NCI-H2227 (cell line): Measurements from ENCODE around the gene NOTCH1.

Experiments used
- DNase-seq: peaks from one replicate; lab custom pipeline; 2025; ENCODE audit not compliant: unreplicated experiment; lab: John Stamatoyannopoulos, UW

Gene NOTCH1

DNA sequence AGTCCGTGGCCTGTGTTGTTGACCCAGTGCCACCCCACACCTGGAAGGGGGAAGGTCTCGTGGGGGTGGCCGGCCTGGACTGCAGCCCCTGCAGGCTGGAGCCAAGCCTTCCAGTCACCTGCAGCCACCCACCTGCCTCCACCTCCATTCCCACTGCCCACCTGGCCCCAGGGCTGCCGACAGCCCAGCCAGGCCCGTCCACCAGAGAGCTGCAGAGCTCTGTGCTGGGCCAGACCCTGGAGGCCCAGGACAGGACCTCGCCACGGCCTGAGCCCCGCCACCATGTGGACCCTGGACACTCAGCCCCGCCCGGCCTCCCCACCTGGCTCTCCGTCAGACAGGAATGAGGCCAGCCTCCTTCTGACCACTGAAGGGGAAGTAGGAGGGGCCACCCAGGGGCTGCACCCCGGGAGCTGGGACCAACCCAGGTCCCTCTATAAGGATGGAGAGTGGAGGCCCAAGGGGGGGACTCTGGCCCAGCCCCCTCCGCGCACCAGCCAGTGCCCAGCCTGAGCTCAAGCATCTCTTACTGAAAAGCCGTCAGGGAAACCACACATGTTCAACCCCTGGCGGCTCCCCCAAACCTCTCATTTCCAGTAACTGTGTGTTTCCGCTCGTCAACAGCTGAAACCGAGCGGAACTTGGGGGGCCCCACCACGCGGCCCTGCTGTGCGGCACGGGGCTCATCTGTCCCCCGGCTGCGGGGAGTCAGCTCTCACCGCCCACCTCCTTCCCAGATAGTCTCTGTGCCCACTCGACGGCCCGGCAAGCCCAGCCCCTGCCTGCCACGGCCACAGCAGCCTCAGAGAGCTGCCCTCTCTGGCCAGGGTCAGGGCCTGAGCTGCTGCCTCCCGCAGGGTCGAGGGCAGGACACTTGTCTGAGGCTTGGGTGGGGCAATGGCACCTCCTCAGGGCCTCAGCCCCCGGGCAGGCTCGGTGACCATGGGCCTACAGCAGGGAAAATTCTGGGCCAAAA, 12.8 kb downstream of the NOTCH1 start:
- DNase-seq: no peak

DNA sequence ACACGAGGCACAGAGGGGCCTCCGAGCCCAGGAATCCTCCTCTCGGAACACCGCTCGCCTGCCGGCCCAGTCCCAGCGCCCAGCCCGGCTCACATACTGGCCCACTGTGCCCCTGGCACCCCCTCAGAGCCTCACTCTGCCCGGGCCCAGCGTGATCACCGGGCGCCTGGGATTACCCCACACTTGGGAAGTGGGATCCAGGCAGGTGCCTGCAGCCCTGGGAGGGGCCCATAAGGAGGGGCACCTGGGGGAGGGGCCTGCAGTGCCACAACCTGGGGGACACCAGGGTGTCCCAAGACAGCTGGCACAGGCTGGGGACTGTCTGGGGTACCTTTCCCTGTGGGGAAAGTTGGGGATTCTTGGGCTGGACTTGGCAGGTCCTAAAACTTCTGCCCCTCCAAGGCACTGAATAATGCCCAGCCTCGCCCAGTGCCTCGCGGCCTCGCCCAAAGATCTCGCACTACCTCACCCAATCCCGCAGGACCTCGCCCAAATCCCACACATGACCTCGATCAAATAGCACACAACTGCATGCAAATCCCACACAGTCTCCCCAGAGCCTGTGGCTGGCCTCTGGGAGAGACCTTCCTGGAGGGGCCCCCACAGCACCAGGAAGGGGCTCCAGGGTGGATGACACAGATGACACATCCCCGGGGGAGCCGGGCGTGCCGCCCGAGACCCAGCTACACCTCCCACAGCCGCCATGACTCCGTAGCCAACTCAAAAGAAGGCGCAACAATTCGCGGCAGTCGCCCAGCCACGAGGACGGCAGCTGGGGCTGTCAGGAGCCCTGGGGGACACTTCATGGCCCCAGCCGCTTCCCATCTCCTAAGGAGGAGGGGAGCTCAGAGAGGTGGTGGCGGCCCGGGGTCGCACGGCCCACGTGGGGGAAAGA, 13.7 kb downstream of the NOTCH1 start:
- DNase-seq: no peak

DNA sequence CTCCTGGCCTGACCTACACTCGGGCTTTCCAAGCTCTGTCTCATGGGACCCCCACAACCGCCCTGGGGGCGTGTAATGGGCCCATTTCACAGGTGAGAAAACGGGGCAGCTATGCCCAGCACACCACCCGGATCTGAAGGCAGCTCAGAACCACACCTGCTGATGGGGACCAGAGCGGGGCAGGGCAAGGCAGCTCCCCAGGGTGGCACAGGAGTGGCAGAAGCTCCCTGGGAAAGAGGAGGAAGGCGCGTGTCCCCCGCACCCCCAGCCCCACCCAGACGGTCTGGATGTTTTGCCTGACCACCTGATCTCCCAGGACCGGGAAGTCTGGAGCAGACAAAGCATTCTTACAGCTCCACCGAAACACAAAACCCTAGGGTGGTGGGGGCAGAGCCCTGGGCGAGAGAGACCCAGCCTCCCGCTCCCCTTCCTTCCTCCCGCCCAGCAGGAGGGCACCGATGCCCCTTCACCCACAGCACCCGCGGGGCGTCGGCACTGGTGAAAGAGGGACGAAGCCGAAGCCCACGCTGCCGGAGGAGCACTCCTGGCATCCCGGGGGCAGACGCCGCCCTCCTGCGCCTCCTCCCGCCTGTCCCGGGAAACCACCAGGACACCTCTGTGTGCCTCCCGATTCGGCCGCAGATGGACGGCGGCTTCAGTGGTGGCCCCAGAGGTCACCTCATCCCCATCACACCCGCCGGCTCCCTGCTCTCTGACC, 14.5 kb downstream of the NOTCH1 start:
- no peak for DNase-seq

DNA sequence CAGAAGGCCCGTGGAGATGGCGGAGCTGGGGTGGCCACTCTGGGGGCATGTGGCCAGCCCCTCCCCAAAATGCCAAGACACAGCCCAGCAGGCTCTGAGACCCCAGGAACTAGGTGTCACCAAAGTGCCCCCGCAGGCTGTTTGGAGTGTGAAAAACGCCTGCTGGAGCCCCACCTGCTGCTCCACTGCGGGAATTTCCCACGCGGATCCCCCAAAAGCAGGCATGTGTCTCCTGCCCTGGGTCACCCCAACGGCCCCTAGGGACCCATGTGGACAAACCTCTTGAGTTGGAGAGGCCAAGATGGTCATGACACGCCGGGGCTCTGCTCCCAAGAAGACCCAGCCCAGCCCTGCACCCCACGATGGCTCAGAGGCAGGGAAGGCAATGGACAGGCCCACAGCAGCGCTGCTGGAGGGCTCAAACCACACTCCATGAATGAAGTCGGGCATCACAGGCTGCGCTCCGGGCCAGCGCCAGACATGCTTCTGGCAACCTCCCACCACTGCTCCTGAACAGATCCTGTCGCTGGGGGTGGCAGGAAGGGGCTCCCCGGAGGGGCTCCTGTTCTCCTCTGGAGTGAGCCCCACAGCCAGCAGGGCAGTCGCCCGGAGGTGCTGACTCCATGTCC, 15.3 kb downstream of the NOTCH1 start:
- DNase-seq: no peak

DNA sequence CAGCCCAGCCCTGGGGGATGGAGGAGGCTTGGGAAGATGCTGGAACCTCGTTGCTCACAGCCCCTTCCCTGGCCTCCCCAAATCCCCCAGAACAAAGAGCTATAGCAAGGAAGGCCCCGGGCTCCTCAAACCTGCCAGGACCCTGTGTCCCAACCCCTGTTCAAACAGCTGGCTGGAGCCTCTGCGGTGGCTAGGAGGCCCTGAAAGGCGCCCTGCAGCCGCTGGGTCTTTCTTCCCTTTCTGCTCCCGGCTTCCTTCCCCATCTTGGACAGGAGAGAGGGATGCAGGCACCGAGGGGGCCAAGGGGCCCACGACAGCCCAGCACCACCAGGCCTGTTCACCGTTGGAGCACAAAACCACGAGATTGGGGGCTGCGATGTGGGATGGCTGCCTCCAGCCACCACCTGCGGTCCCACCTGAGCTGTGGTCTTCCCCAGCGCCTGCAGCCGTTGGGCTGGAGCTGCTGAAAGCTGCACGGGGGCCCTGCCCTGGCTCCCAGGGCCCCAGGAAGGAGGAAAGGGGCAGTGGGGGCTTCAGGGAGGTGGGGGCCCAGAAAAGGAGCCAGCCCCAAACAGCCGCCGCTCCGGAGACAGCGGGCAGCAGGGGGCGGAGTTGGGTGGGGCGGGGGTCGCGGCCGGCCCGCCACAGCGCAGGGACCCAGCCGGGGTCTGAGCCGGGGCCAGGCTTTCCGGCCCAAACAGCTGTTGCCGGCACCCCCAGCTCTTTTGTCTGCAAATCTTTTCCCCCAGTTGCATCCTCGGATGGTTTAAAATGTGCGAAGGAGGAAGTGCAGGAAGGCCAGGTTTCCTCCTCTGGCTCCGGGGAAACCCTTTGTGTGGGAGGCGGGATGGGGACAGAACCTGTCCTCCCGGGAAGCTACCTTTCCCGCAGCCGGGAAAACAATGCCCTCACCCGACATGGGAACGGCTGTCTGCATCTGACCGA, 16.1 kb downstream of the NOTCH1 start:
- DNase-seq: no peak

DNA sequence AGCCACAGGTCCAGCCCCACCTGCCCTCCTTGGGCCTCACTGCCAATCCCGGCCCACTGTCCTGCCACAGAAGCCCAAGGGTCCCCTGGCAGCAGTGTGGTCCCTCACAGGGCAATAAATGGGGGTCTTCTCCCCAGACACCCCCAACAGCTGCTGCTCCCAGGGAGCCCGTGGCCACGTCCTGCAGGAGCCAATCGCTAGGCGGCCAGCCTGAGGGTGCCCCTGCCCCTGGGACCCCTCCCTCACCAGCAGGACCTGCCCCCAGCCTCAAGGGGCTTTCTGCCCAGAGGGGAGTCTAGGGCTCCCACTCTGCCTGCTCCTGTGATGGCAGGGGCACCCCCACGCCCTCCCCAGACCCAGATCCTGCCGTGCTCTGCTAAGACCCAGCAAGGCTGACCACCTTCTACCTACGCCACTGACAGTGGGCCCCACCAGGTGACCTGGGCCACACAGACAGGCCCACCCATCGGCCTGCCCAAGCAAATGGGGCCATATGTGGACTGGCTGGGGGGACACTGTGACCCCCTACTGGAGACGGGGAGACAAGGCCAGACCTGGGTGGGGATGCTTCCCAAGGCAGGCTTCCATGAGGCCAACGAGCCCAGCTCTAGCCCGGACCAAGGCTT, 17.0 kb downstream of the NOTCH1 start:
- DNase-seq: no peak

DNA sequence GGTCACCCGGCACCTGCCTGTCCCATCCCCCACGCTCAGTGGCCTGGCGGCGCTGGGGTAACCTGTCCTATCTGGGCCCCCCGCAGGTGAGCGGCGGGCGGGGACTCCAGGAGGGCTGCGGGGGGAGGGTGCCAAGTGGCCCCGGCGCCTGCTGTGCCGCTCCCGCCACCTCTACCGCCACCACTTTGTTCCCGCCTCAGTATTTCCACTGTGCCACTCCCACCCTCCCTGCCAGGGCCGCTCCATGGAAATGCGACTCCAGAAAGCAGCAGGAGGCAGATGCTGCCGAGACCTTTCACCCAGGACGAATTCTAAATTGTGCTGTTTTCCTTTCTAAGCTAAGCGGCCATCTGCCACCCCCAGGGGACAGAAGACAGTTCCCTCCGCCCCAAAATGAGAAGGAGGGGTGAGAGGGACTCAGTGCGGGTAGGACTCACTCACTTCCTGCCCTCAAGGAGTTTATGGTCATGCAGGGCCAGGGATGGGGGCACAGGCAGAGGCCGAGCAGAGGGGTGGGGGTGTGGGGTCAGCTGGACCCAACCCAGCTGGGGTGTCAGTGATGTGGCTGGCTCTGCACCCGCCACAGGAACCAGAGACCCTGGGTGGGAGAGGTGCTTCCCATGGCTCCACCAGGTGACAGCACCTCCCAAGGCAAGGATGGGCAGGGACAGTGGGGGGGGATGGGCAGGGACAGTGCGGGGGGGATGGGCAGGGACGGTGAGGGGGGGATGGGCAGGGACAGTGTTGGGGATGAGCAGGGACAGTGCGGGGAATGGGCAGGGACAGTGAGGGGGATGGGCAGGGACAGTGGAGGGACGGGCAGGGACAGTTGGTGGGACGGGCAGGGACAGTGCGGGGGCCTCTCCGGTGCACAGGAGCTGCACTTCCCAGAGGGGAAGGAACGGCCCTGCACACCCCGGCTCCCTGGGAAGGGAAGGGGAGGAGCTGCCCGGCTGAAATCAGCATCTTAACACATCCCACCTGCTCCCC, 17.8 kb downstream of the NOTCH1 start:
- DNase-seq: peak; percentile 74

DNA sequence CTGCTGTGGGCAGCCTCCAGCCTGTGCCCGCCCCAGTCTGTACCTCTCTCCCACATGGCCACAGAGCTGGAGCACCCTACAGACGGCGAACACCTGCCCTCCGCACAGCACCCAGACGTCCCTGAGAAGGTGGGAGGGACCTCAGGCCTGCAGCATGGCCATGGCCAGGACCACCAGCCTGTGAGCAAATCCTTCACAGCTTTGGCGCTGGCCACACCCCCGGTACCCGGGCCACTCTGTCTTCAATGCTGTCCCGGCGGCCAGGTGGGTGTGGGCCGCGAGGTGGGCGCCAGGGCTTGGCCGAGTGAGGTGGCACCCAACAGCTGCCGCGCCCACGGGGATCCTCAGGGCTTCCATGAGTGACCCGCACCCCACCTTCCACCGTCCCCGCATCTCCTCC, 18.7 kb downstream of the NOTCH1 start:
- DNase-seq: no peak

DNA sequence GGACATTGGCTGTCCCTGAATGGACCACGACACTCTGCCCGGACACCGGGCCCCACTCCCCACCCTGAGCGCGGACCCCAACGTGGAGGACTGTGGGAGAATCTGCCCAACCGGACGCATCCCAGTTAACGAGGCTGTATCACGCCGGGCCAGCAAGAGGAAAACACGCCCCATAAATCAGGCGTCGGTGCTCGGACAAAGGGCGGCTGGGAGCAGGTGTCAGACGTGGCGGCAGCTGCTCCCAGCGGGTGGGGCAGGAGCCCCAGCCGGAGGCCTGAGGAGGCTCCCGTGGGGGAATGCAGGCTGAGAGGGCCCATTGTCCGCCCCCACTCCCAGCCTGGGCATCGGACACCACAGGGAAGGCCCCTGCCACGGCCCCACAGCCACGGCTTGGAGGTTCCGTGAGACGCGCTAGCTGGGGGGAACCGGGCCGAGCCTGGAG, 19.2 kb downstream of the NOTCH1 start:
- DNase-seq: peak; percentile 50

DNA sequence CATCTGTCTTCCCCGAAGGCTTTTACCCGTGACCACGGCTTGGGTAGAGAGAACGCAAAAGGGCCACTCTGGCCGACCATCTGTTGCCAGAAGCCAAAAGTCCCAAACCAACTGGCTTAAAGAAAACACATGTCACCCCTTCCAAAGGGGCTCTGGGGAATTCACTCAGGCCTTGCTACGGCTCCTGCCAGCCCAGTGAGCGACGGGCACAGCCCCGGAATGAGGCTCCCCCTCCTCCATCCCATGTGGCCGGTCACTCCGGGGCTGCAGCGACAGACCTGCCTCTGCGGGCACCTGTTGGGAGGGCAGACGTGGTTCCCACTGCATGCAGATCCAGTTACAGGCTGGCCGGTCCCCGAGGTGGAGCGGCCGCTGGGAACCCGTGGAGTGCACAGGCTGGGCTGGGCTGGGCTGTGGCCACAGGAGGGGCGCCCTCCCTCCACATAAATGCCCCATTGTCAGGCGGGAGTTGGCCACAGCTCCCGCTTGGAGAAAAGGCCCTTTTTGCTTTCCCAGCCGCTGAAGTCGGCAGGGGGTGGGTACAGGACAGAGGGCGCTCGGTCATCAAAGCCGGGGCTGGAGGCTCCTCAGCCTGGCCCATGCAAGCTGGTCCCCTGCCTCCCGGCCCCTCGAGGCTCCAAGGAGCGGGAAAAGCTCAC, 19.9 kb downstream of the NOTCH1 start:
- DNase-seq: peak; percentile 14

DNA sequence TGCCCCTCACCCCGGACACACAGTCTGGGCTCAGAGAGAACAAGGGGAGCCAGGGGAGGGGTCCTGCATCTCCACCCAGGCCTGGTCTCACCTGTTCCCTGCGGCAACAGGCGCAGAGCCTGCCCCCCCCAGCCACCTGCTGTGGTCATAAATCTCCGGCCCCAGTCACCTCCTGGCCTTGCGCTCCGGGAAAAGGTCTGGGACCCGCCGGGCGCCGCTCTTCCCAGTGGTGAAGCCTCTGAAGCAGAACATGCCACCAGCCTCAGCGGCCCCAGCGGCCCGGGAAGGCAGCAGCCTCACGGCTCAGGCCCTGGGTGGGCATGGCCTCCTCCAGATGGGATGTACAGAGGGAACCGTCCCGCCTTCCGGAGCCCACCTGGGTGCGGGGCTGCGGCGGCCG, 20.6 kb downstream of the NOTCH1 start:
- DNase-seq: no peak

DNA sequence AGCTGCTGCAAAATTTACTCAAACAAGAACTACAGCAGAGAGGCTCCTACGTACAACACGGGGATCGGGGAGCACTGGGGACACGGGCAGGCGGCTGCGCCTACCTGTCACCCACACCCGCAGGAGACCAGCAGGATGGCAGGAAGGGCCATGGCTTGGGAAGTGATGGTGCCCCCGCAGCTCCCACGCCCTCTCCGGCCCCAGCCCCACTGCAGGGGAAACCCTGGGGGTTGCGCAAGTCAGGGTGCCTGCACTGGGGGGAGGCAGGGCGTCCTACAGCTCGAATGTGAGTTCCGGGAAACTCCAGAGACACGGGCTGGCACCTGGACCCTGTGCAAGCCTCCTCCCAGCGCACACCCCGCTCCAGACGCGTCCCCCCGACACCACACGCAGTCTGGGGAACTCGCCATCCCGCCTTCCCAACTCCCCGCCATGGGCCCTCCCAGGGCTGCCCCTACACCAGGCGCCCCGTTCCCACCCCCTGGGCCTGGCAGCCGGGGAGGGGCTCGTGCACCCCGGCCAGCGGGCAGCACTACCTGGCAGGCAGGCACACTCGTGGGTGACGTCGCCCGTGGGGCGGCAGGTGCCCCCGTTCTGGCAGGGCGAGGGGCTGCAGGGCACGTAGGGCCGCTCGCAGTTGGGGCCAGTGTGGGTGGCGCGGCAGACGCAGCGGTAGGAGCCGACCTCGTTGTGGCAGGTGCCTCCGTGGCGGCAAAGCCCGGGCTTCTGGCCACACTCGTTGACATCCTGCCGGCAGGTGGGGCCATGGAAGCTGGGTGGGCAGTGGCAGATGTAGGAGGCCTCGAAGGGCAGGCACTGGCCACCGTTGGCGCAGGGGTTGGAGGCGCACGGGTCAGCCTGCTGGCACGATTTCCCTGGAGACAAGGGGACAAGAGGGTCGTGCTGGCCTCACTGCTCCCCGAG, 23.3 kb downstream of the NOTCH1 start:
- DNase-seq: no peak

DNA sequence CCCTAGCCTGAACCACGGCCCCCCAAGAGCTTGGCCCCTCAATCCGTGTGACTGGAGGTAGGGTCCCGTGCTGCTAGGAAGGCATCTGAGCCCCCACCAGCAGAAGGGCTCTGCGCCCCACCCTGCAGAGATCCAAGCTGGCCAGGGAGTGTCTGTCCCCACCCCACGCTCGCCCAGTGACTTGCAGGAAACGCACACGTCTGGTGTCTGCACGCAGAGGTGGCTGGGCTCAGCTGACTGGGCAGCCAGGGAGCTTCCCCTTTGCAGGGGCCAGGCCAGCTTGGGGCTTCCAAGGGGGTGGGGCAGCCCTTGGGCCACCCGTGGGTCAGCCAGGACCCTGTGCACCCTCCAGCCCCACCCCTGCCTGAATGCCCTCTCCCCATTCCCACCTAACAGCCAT, 24.3 kb downstream of the NOTCH1 start:
- DNase-seq: no peak

DNA sequence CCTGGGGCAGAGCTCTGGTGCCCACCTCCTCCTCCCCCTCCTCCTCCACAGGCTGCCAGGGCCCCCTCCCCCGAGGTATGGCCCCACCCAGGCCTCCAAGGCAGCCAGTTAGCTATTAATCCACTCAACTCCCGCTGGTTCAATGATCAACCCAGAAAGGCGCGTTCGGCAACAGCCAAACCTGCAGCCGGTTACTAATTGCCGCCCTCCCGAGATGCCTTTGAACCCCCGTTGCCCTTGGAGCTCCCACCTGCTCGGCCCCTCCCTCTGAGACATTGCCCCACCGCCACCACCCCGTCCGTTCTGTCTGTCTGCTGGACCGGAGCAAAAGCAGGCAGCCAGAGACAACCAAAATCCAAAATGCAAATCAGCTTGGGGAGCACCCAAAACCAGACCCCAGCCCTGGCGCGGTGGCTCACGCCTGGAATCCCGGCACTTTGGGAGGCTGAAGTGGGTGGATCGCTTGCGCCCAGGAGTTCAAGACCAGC, 25.8 kb downstream of the NOTCH1 start:
- DNase-seq: peak; percentile 29

DNA sequence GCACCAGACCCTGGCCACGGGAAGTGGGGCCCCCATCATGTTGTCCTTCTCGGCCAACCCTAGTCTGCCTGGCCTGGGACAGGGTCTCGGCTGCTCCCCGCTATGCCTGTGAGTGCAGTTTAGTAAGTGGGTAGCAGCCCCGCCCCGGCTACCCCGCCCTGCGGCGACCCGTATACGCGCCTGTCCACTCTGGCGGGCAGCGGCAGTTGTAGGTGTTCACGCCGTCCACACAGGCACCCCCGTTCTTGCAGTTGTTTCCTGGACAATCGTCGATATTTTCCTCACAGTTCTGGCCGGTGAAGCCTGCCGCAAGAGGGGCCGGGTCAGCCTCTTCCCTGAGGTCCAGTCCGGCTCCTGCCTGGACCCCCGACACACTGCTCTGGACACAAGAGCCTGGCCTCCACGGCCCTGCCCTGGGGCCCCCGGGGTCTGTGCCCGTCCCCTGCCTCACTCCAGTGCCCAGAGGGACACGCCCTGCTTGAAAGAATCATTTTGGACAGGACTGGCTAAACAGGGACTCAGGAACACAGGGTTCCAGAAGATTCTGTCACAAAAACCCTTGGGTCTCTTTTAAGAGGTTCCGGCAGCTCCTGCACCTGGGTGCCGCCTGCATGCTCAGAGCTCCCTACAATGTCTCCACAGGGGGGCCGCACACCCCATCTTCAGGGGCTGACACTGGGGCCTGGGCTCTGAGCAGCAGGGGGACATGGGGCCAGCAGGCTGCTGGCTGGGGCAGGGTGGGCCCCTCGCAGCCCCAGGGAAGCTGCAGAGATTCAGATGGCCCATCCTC, 26.4 kb downstream of the NOTCH1 start:
- DNase-seq: no peak
